Caco-2 (cell line): ENCODE data around the gene SMKR1. TPM values are rescaled to one million over a fixed set of nuclear protein-coding genes. Genes with fewer than 3 reads are reported as not detected.

Experiments
- BruUV-seq: library from RNA; stranded (reverse); fragments of 400-500 nt; replicated peaks from 2 replicates; lab custom pipeline; 2021; lab: Mats Ljungman, UMichigan
- CTCF ChIA-PET: fragments of 300-600 bp; sonication (Branson Sonifier 250); formaldehyde crosslinking; loops from one replicate; lab custom pipeline; 2022; ENCODE audit warnings: antibody characterized with exemption; lab: Charles Lee
- POLR2A ChIA-PET: fragments of 300-600 bp; sonication (Branson Sonifier 250); formaldehyde crosslinking; loops from one replicate; lab custom pipeline; 2022; ENCODE audit warnings: antibody characterized with exemption; lab: Charles Lee
- DNase-seq, 2 experiments: peaks; one replicate each; pipeline versions ENCODE4 v3.0.0 to v3.0.0-alpha.2; 2020 to 2022
- H3K27me3 ChIP-seq: replicated peaks from 2 replicates; pipeline ENCODE4 v1.6.0; 2011; ENCODE audit warnings: low read length; ENCODE audit not compliant: control insufficient read depth, insufficient read depth
- H3K36me3 ChIP-seq: 2 replicates; pipeline ENCODE4 v1.5.1; 2011; ENCODE audit warnings: low read length; ENCODE audit not compliant: control insufficient read depth, insufficient read depth
- H3K4me1 ChIP-seq: fragments of 250-450 bp; sonication (Bioruptor Pico); 2 replicates; pipeline ENCODE4 v1.5.1; 2020; ENCODE audit warnings: mild to moderate bottlenecking
- H3K4me3 ChIP-seq: 2 replicates; pipeline ENCODE4 v1.5.1; 2011; ENCODE audit warnings: low read depth, mild to moderate bottlenecking, control low read depth, low read length
- H3K9me3 ChIP-seq: fragments of 250-450 bp; sonication (Bioruptor Pico); 2 replicates; pipeline ENCODE4 v1.5.1; 2020; ENCODE audit warnings: mild to moderate bottlenecking, moderate library complexity
- H3K27ac Mint-ChIP-seq: one replicate; pipeline ENCODE4 v1.8.0; 2022; ENCODE audit warnings: mixed read lengths; ENCODE audit not compliant: unreplicated experiment
- H3K27me3 Mint-ChIP-seq: one replicate; pipeline ENCODE4 v1.8.0; 2022; ENCODE audit warnings: mixed read lengths; ENCODE audit not compliant: insufficient read depth, unreplicated experiment
- H3K36me3 Mint-ChIP-seq: one replicate; pipeline ENCODE4 v1.8.0; 2022; ENCODE audit warnings: mild to moderate bottlenecking, mixed read lengths; ENCODE audit not compliant: insufficient read depth, unreplicated experiment
- H3K4me1 Mint-ChIP-seq: one replicate; pipeline ENCODE4 v1.8.0; 2022; ENCODE audit warnings: low read depth, mixed read lengths; ENCODE audit not compliant: unreplicated experiment
- H3K4me3 Mint-ChIP-seq: one replicate; pipeline ENCODE4 v1.8.0; 2022; ENCODE audit warnings: mild to moderate bottlenecking, moderate library complexity, mixed read lengths; ENCODE audit not compliant: unreplicated experiment
- H3K9me3 Mint-ChIP-seq: one replicate; pipeline ENCODE4 v1.8.0; 2022; ENCODE audit warnings: mixed read lengths; ENCODE audit not compliant: unreplicated experiment
- intact Hi-C: fragments of 100-400 bp; cut with micrococcal nuclease; formaldehyde crosslinking; loops from one replicate; pipeline ENCODE4 v1.10.0; 2022; ENCODE audit not compliant: unreplicated experiment
- total RNA-seq: library from RNA; stranded (reverse); gene quantifications from 2 replicates; pipeline ENCODE4 v1.2.3, GENCODE V29; 2022
- TF ChIP-seq, protein P1 (sequence below), 2 experiments: fragments of 200-600 bp in 1 of 2; IDR thresholded peaks; 1 replicate in 1 of 2; 2 replicates in 1 of 2; pipeline versions ENCODE4 v1.5.1 to v1.8.0; 2011 to 2022; ENCODE audit warnings: antibody characterized with exemption in 1 of 2, control low read depth in 1 of 2, inconsistent platforms in 1 of 2, low read depth in 1 of 2, low read length in 1 of 2, mild to moderate bottlenecking in 1 of 2, moderate library complexity in 1 of 2; ENCODE audit not compliant: insufficient read depth in 1 of 2, severe bottlenecking in 1 of 2, unreplicated experiment in 1 of 2

Gene SMKR1
- total RNA-seq, 1 experiment from 2014 or later = not detected

DNA sequence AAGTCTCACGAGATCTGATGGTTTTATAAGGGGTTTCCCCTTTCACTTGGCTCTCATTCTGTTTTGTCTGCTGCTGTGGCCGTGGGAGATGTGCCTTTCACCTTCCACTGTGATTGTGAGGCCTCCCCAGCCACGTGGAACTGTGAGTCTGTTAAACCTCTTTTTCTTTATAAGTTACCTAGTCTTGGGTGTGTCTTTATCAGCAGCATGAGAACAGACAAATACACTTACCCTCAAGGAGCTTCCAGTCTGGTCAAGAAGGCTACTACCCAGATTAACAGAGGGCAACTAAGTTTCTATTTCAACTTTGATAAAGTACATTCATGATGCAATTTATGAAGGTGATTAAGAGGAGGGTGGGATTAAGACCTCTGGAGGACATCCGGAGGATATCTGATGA, 13.1 kb downstream of the SMKR1 start:
- Histone ChIP-seq H3K4me3 (no peak overlapping the region), H3K27me3 (no peaks in the 10 kb centered on the region), H3K9me3 (no peaks in the 10 kb centered on the region), H3K4me1 (no peaks in the 10 kb centered on the region), H3K36me3 (no peaks in the 10 kb centered on the region)
- Mint-ChIP-seq H3K27ac (no peak overlapping the region), H3K4me3 (no peak overlapping the region), H3K27me3 (peaks cover 15% of the 10 kb centered on the region), H3K36me3 (no peaks in the 10 kb centered on the region), H3K9me3 (no peaks in the 10 kb centered on the region), H3K4me1 (no peaks in the 10 kb centered on the region)
- CTCF ChIA-PET = no interaction called here
- POLR2A ChIA-PET = no interaction called here
- TF ChIP-seq, protein P1, sequence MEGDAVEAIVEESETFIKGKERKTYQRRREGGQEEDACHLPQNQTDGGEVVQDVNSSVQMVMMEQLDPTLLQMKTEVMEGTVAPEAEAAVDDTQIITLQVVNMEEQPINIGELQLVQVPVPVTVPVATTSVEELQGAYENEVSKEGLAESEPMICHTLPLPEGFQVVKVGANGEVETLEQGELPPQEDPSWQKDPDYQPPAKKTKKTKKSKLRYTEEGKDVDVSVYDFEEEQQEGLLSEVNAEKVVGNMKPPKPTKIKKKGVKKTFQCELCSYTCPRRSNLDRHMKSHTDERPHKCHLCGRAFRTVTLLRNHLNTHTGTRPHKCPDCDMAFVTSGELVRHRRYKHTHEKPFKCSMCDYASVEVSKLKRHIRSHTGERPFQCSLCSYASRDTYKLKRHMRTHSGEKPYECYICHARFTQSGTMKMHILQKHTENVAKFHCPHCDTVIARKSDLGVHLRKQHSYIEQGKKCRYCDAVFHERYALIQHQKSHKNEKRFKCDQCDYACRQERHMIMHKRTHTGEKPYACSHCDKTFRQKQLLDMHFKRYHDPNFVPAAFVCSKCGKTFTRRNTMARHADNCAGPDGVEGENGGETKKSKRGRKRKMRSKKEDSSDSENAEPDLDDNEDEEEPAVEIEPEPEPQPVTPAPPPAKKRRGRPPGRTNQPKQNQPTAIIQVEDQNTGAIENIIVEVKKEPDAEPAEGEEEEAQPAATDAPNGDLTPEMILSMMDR (IDR thresholded peaks at IDR 0.05; ENCODE audit: insufficient read depth in 1 of 2, low read depth in 1 of 2, low read length in 1 of 2, severe bottlenecking in 1 of 2, unreplicated experiment in 1 of 2) = no peak
- intact Hi-C loops = no loop called here
- DNase-seq = no peak
- BruUV-seq = no TSS peak

DNA sequence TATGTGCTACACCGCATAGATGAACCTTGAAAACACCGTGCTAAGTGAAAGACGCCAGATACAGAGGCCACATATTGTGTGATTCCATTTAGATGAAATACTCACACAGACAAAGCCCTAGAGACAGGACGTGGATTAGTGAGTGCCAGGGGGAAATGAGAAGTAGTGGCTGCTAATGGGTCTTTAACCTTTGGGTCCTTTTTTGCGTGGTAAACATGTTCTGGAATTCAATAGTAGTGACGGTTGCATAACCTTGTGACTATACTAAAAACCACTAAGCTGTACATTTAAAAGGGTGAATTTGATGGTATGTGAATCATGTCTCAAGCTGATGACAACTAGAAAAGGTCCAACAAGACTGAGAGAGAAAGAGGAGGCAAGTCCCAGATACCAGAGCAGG, 15.6 kb downstream of the SMKR1 start:
- no peak overlapping the region for H3K27ac Mint-ChIP-seq
- H3K4me3 ChIP-seq = no peak overlapping the region
- TF ChIP-seq, protein P1 (IDR thresholded peaks at IDR 0.05; ENCODE audit: insufficient read depth in 1 of 2, low read depth in 1 of 2, low read length in 1 of 2, severe bottlenecking in 1 of 2, unreplicated experiment in 1 of 2) = no peak
- POLR2A ChIA-PET = interaction anchor here (0.7 kb wide), 1 partner anchor 86 kb away, joined by 3 read pairs; no protein-coding TSS in a partner anchor
- no peaks in the 10 kb centered on the region for H3K9me3 Mint-ChIP-seq
- BruUV-seq = no TSS peak
- intact Hi-C loops = no loop called here
- no peaks in the 10 kb centered on the region; the same call in 1 of the 2 replicates for H3K27me3 ChIP-seq
- peaks cover 13% of the 10 kb centered on the region for H3K27me3 Mint-ChIP-seq
- H3K4me1 ChIP-seq = no peaks in the 10 kb centered on the region
- H3K36me3 ChIP-seq = no peaks in the 10 kb centered on the region
- no peaks in the 10 kb centered on the region for H3K36me3 Mint-ChIP-seq
- no peak for DNase-seq
- no peak overlapping the region for H3K4me3 Mint-ChIP-seq
- no peaks in the 10 kb centered on the region for H3K4me1 Mint-ChIP-seq
- CTCF ChIA-PET = no interaction called here
- H3K9me3 ChIP-seq = no peaks in the 10 kb centered on the region

DNA sequence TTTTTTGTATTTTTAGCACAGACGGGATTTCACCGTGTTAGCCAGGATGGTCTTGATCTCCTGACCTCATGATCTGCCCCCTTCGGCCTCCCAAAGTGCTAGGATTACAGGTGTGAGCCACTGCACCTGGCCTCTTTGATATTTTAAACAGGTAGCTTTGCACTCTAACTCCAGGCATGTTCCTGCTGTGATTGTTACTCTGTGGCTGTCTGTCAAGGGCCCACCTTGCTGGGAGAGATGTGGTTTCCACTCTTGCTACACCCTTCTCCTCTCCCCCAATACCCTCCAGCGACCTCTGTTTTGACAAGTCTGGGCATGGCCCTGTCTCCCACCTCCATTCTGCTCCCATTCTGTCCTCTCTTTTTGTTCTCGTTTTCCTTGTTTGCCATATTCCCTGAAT, 17.1 kb downstream of the SMKR1 start:
- Mint-ChIP-seq H3K4me3 (no peak overlapping the region), H3K36me3 (no peaks in the 10 kb centered on the region), H3K9me3 (no peaks in the 10 kb centered on the region), H3K27me3 (peaks cover 4% of the 10 kb centered on the region), H3K27ac (no peak overlapping the region), H3K4me1 (no peaks in the 10 kb centered on the region)
- Histone ChIP-seq H3K9me3 (no peaks in the 10 kb centered on the region), H3K27me3 (no peaks in the 10 kb centered on the region; the same call in 1 of the 2 replicates), H3K4me3 (no peak overlapping the region), H3K36me3 (no peaks in the 10 kb centered on the region), H3K4me1 (no peaks in the 10 kb centered on the region)
- CTCF ChIA-PET = no interaction called here
- BruUV-seq = no TSS peak
- intact Hi-C loops = no loop called here
- POLR2A ChIA-PET = interaction anchor here (0.5 kb wide), 1 partner anchor 228 kb away, joined by 4 read pairs; no protein-coding TSS in a partner anchor
- TF ChIP-seq, protein P1 (IDR thresholded peaks at IDR 0.05; ENCODE audit: insufficient read depth in 1 of 2, low read depth in 1 of 2, low read length in 1 of 2, severe bottlenecking in 1 of 2, unreplicated experiment in 1 of 2) = no peak
- DNase-seq = no peak
